Fibroblast of the aortic adventitia (primary cell): Measurements from ENCODE around the gene RARG. TPM values are rescaled to one million over a fixed set of nuclear protein-coding genes. Genes with fewer than 3 reads are reported as not detected.

Experiments used
- DNase-seq: peaks from one replicate; pipeline ENCODE4 v3.0.0-alpha.2; 2010; ENCODE audit warnings: low read depth
- H3K4me3 ChIP-seq: 2 replicates; pipeline ENCODE4 v1.5.1; 2011; ENCODE audit warnings: low read depth, mild to moderate bottlenecking, control low read depth, low read length, moderate library complexity
- CTCF ChIP-seq: IDR thresholded peaks from 2 replicates; pipeline ENCODE4 v1.5.1; 2011; ENCODE audit warnings: mild to moderate bottlenecking, low read length, control low read depth, inconsistent platforms; ENCODE audit not compliant: insufficient read depth
- total RNA-seq: library from RNA; depleted of rRNA; stranded (reverse); fragments of >200 nt; gene quantifications from 2 replicates; pipeline ENCODE4 v1.2.3, GENCODE V29; 2012; ENCODE audit warnings: low replicate concordance

RARG gene
- total RNA-seq, 1 donor: 43.9 TPM

GRCh38 chr12:53258541-53259539 is 26.8 kb upstream of the RARG start:
- no peak for TF ChIP-seq CTCF
- no peak for DNase-seq
- H3K4me3 ChIP-seq: no peak overlapping the region

GRCh38 chr12:53255996-53256395 is 24.0 kb upstream of the RARG start:
- no peak for DNase-seq
- H3K4me3 ChIP-seq: no peak overlapping the region
- no peak for TF ChIP-seq CTCF

- DNase-seq: no peak
- no peak overlapping the region for H3K4me3 ChIP-seq
- TF ChIP-seq CTCF: no peak
Measured at GRCh38 chr12:53254816-53255545, 23.0 kb upstream of the RARG start.

GRCh38 chr12:53253298-53253697 is 21.3 kb upstream of the RARG start:
- DNase-seq: no peak
- no peak for TF ChIP-seq CTCF
- peak overlapping the region; percentile 83 for H3K4me3 ChIP-seq

- peak overlapping the region; percentile 83 for H3K4me3 ChIP-seq
- peak; percentile 37 for DNase-seq
- no peak for TF ChIP-seq CTCF
Measured at GRCh38 chr12:53252349-53252916, 20.4 kb upstream of the RARG start.

- peak; percentile 44 for TF ChIP-seq CTCF
- H3K4me3 ChIP-seq: peak overlapping the region; percentile 83
- peak; percentile 73 for DNase-seq
Measured at GRCh38 chr12:53251477-53252348, 19.7 kb upstream of the RARG start.
